ENCODE results near the gene RBM8A. TPM values are rescaled to one million over a fixed set of nuclear protein-coding genes. Genes with fewer than 3 reads are reported as not detected.

RBM8A gene
- polyA plus RNA-seq, 2 of the 4 experiments (the other 2 are of a cell fraction), result 240 to 281 TPM

GRCh38 chr1:145974721-145975120 lies 47.4 kb upstream of the RBM8A start:
- CTCF ChIA-PET, result interaction anchor here (1.0 to 24.2 kb wide), 4 partner anchors 17 to 128 kb away, joined by 3 to 566 read pairs (median 76); partner anchors contain the start of genes HJV and TXNIP
- no peak for ATAC-seq
- no peak for DNase-seq (ENCODE audit: low read depth in 1 of 2, low spot score in 1 of 2)
- POLR2A ChIA-PET, result no interaction called here
- no peak for FAIRE-seq
- no peak overlapping the region for H3K4me3 ChIP-seq
- 60% methylated on average over 7 of the region's 7 CpGs for WGBS (ENCODE audit: missing lambda C conversion rate)
- H3K27ac ChIP-seq, result no peak overlapping the region
- peaks cover 19% of the 10 kb centered on the region; the same call in 2 of the 3 replicates for H3K4me1 ChIP-seq
- TF ChIP-seq, protein P1, sequence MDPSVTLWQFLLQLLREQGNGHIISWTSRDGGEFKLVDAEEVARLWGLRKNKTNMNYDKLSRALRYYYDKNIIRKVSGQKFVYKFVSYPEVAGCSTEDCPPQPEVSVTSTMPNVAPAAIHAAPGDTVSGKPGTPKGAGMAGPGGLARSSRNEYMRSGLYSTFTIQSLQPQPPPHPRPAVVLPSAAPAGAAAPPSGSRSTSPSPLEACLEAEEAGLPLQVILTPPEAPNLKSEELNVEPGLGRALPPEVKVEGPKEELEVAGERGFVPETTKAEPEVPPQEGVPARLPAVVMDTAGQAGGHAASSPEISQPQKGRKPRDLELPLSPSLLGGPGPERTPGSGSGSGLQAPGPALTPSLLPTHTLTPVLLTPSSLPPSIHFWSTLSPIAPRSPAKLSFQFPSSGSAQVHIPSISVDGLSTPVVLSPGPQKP (IDR thresholded peaks at IDR 0.05; ENCODE audit: low read depth, low read length), result no peak
- TF ChIP-seq RFX5 (IDR thresholded peaks at IDR 0.05) (no peak), RAD21 (conservative IDR thresholded peaks at IDR 0.05 in 1 of 2, IDR thresholded peaks at IDR 0.05 in 1 of 2) (no peak), POLR2AphosphoS2 (conservative IDR thresholded peaks at IDR 0.05; ENCODE audit: low read length) (no peak), ATOH8 (CRISPR knock-in tag; IDR thresholded peaks at IDR 0.05; ENCODE audit: low read depth) (no peak), RARB (CRISPR knock-in tag; IDR thresholded peaks at IDR 0.05) (no peak), JUN (IDR thresholded peaks at IDR 0.05) (no peak), FOSL2 (IDR thresholded peaks at IDR 0.05) (no peak), FOSL2 (CRISPR knock-in tag; IDR thresholded peaks at IDR 0.05) (no peak)
- no peaks in the 10 kb centered on the region for H3K9me3 ChIP-seq
- H3K4me2 ChIP-seq, result no peak overlapping the region

GRCh38 chr1:145972580-145972979 lies 45.3 kb upstream of the RBM8A start:
- ChIA-PET CTCF (interaction anchor here (1.1 to 2.4 kb wide), 3 partner anchors 34 to 110 kb away, joined by 3 to 13 read pairs (median 7); no protein-coding TSS in a partner anchor), POLR2A (no interaction called here)
- H3K27ac ChIP-seq, result peak overlapping the region; percentile 9 to 17; a peak in 1 of 6 replicates
- WGBS (ENCODE audit: missing lambda C conversion rate), result 32% methylated on average over 7 of the region's 7 CpGs
- peaks cover 10% of the 10 kb centered on the region; the same call in 1 of the 3 replicates for H3K4me1 ChIP-seq
- TF ChIP-seq CEBPB (IDR thresholded peaks at IDR 0.05) (peak; percentile 64 to 65), USF2 (IDR thresholded peaks at IDR 0.05) (no peak), JUN (IDR thresholded peaks at IDR 0.05) (0 out of 5 replicates have a peak, but pooled peaks of 1 of the 2 experiments have one; percentile 41), KDM1A (IDR thresholded peaks at IDR 0.05; ENCODE audit: low read depth) (no peak)
- peak overlapping the region; percentile 31; the same call in 2 of the 3 replicates for H3K4me2 ChIP-seq
- no peak for FAIRE-seq
- H3K4me3 ChIP-seq, result no peak overlapping the region
- peak; percentile 55 to 58; a peak in 3 of 6 replicates for ATAC-seq
- peak in 1 of 2 experiments; percentile 42 for DNase-seq (ENCODE audit: low read depth in 1 of 2, low spot score in 1 of 2)
- peaks cover 3% of the 10 kb centered on the region; the same call in 1 of the 3 replicates for H3K9me3 ChIP-seq

GRCh38 chr1:145967288-145967687 lies 40.0 kb upstream of the RBM8A start:
- ChIA-PET CTCF (interaction anchor here (0.7 to 9.1 kb wide), 7 partner anchors 10 to 123 kb away, joined by 3 to 110 read pairs (median 4); no protein-coding TSS in a partner anchor), POLR2A (no interaction called here)
- Histone ChIP-seq H3K4me2 (no peak overlapping the region), H3K27ac (no peak overlapping the region), H3K9me3 (peaks cover 10% of the 10 kb centered on the region; the same call in 2 of the 3 replicates), H3K4me3 (no peak overlapping the region), H3K4me1 (peaks cover 22% of the 10 kb centered on the region)
- ATAC-seq (no peak), FAIRE-seq (no peak), DNase-seq (ENCODE audit: low read depth in 1 of 2, low spot score in 1 of 2) (no peak)
- 36% methylated on average over 2 of the region's 2 CpGs for WGBS (ENCODE audit: missing lambda C conversion rate)
- no peak for TF ChIP-seq POLR2AphosphoS2 (conservative IDR thresholded peaks at IDR 0.05; ENCODE audit: low read length)
- no peak for TF ChIP-seq KDM5A (IDR thresholded peaks at IDR 0.05)
- no peak for TF ChIP-seq MAZ (IDR thresholded peaks at IDR 0.05; ENCODE audit: borderline replicate concordance, low read depth, low read length)
- no peak for TF ChIP-seq HEYL (CRISPR knock-in tag; IDR thresholded peaks at IDR 0.05)
- TF ChIP-seq, protein P2, sequence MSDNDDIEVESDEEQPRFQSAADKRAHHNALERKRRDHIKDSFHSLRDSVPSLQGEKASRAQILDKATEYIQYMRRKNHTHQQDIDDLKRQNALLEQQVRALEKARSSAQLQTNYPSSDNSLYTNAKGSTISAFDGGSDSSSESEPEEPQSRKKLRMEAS (IDR thresholded peaks at IDR 0.05), result no peak
- no peak for TF ChIP-seq EHMT2 (IDR thresholded peaks at IDR 0.05; ENCODE audit: low read depth)
- no peak for TF ChIP-seq ZSCAN20 (CRISPR knock-in tag; IDR thresholded peaks at IDR 0.05)
- TF ChIP-seq E2F6 (IDR thresholded peaks at IDR 0.05; ENCODE audit: borderline replicate concordance, low read depth), result no peak
- no peak for TF ChIP-seq RNF2 (IDR thresholded peaks at IDR 0.05; ENCODE audit: borderline replicate concordance, low read depth)
- no peak for TF ChIP-seq PHF8 (IDR thresholded peaks at IDR 0.05; ENCODE audit: borderline replicate concordance, low read depth)
- no peak for TF ChIP-seq CBX8 (IDR thresholded peaks at IDR 0.05)
- TF ChIP-seq, protein P3, sequence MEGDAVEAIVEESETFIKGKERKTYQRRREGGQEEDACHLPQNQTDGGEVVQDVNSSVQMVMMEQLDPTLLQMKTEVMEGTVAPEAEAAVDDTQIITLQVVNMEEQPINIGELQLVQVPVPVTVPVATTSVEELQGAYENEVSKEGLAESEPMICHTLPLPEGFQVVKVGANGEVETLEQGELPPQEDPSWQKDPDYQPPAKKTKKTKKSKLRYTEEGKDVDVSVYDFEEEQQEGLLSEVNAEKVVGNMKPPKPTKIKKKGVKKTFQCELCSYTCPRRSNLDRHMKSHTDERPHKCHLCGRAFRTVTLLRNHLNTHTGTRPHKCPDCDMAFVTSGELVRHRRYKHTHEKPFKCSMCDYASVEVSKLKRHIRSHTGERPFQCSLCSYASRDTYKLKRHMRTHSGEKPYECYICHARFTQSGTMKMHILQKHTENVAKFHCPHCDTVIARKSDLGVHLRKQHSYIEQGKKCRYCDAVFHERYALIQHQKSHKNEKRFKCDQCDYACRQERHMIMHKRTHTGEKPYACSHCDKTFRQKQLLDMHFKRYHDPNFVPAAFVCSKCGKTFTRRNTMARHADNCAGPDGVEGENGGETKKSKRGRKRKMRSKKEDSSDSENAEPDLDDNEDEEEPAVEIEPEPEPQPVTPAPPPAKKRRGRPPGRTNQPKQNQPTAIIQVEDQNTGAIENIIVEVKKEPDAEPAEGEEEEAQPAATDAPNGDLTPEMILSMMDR (IDR thresholded peaks at IDR 0.05), result no peak
- TF ChIP-seq BHLHE40 (IDR thresholded peaks at IDR 0.05; ENCODE audit: low read depth, low read length), result no peak

All from A549 (cell line).